HEK293T (cell line): ENCODE results near the gene PLEKHA7.

ENCODE experiments used
- FOXM1 ChIP-seq: fragments of 450-650 bp; IDR thresholded peaks from 2 replicates; pipeline ENCODE4 v1.6.1; 2017; ENCODE audit warnings: mild to moderate bottlenecking, borderline replicate concordance
- HDGF ChIP-seq: fragments of 450-650 bp; IDR thresholded peaks from 2 replicates; pipeline ENCODE4 v1.6.1; 2017; ENCODE audit warnings: antibody characterized with exemption, borderline replicate concordance

DNA sequence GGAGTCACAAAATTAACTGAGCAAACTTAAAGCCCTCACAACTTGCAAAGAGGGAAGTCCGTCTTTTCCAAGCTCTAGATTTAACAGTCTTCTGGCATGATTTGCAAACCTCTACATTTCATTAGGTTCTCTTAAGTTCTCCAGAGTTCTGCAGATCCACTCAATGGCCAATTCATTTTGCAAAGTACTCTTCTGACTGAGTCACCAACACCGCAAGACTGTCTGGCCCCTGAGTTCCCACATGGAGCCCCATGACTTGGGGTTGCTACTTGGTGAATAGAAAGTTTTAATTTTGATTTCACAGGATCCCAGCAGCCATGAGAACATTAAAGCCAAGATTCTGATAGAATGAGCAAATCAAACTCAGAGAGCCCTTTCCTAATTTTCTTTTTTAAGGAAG, 134.5 kb downstream of the PLEKHA7 start:
- no peak for TF ChIP-seq HDGF
- TF ChIP-seq FOXM1, result no peak
